HepG2 (cell line): Measurements from ENCODE around the gene ZNF562. TPM values are rescaled to one million over a fixed set of nuclear protein-coding genes. Genes with fewer than 3 reads are reported as not detected.

Experiments
- ARHGAP35 ChIP-seq: sonication (generic); formaldehyde crosslinking; IDR thresholded peaks from 2 replicates; pipeline ENCODE4 v1.9.0; 2022; ENCODE audit warnings: mild to moderate bottlenecking, inconsistent platforms, moderate library complexity, missing genetic modification reagents, borderline replicate concordance
- EEA1 ChIP-seq: sonication (generic); formaldehyde crosslinking; IDR thresholded peaks from 2 replicates; pipeline ENCODE4 v1.5.1; 2020; ENCODE audit warnings: mild to moderate bottlenecking, missing genetic modification reagents, borderline replicate concordance
- HOXA5 ChIP-seq: sonication (generic); formaldehyde crosslinking; IDR thresholded peaks from 2 replicates; pipeline ENCODE4 v1.4.0; 2020; ENCODE audit warnings: missing genetic modification reagents
- IKZF5 ChIP-seq: IDR thresholded peaks from 2 replicates; pipeline ENCODE4 v1.6.1; 2018; ENCODE audit warnings: missing genetic modification reagents, mild to moderate bottlenecking, missing compliant biosample characterization
- ISX ChIP-seq: sonication (generic); formaldehyde crosslinking; conservative IDR thresholded peaks from 2 replicates; pipeline ENCODE4 v1.5.0; 2020; ENCODE audit warnings: missing genetic modification reagents
- KDM6A ChIP-seq: IDR thresholded peaks from 2 replicates; pipeline ENCODE4 v1.6.1; 2016; ENCODE audit warnings: low read depth
- MEF2D ChIP-seq: sonication (generic); formaldehyde crosslinking; IDR thresholded peaks from 2 replicates; pipeline ENCODE4 v1.5.1; 2020; ENCODE audit warnings: mild to moderate bottlenecking, missing genetic modification reagents
- NR2F2 ChIP-seq: IDR thresholded peaks from 2 replicates; pipeline ENCODE4 v1.6.1; 2012; ENCODE audit warnings: low read depth, inconsistent platforms, borderline replicate concordance
- ZNF121 ChIP-seq: sonication (generic); formaldehyde crosslinking; IDR thresholded peaks from 2 replicates; pipeline ENCODE4 v1.5.0; 2020; ENCODE audit warnings: mild to moderate bottlenecking, missing genetic modification reagents
- ZNF253 ChIP-seq: sonication (generic); formaldehyde crosslinking; IDR thresholded peaks from 2 replicates; pipeline ENCODE4 v1.8.0; 2022; ENCODE audit warnings: mild to moderate bottlenecking, missing genetic modification reagents, borderline replicate concordance
- ZNF275 ChIP-seq: sonication (generic); formaldehyde crosslinking; IDR thresholded peaks from 2 replicates; pipeline ENCODE4 v1.8.0; 2022; ENCODE audit warnings: missing genetic modification reagents, mild to moderate bottlenecking, inconsistent platforms, borderline replicate concordance
- ZNF354B ChIP-seq: sonication (generic); formaldehyde crosslinking; IDR thresholded peaks from 2 replicates; pipeline ENCODE4 v1.8.0; 2022; ENCODE audit warnings: mild to moderate bottlenecking, missing genetic modification reagents
- ZNF589 ChIP-seq: sonication (generic); formaldehyde crosslinking; conservative IDR thresholded peaks from 2 replicates; pipeline ENCODE4 v1.8.0; 2022; ENCODE audit warnings: mild to moderate bottlenecking, moderate library complexity, missing genetic modification reagents
- ZNF780A ChIP-seq: sonication (generic); formaldehyde crosslinking; IDR thresholded peaks from 2 replicates; pipeline ENCODE4 v1.8.0; 2022; ENCODE audit warnings: mild to moderate bottlenecking, missing genetic modification reagents, moderate library complexity
- polyA plus RNA-seq, 8 experiments: library from polyadenylated mRNA; depleted of rRNA in 3 of 8; stranded (reverse) in 7 of 8; unstranded in 1 of 8; fragments of >200 nt; fragmentation: Illumina TruSeq in 4 of 8; extraction: Trizol in 4 of 8; gene quantifications; 2 replicates each; pipeline versions ENCODE4 v1.2.1 to v1.2.3, GENCODE V29; 2011 to 2016; ENCODE audit warnings: low read depth in 4 of 8, missing spikeins in 1 of 8, mixed read lengths in 1 of 8; ENCODE audit not compliant: insufficient read depth in 1 of 8
- total RNA-seq, 5 experiments: library from RNA; depleted of rRNA; stranded (reverse); fragments of >200 nt; fragmentation: Illumina TruSeq; extraction: Trizol; gene quantifications; 2 replicates each; pipeline ENCODE4 v1.2.3, GENCODE V29; 2016; ENCODE audit warnings: low read depth in 1 of 5
- TF ChIP-seq, protein P1 (sequence below): IDR thresholded peaks from 2 replicates; pipeline ENCODE4 v1.6.1; 2012; ENCODE audit warnings: low read length, improper control_type of control experiment
- TF ChIP-seq, protein P2 (sequence below): sonication (generic); formaldehyde crosslinking; IDR thresholded peaks from 2 replicates; pipeline ENCODE4 v1.4.0; 2020; ENCODE audit warnings: missing genetic modification reagents, mild to moderate bottlenecking, borderline replicate concordance
- TF ChIP-seq, protein P3 (sequence below): fragments of 450-650 bp; IDR thresholded peaks from 2 replicates; pipeline ENCODE4 v1.6.1; 2017; ENCODE audit warnings: mild to moderate bottlenecking

The ZNF562 gene
- total and polyA plus RNA-seq, 2 of the 13 experiments (the other 11 are each of a cell fraction or from before 2014, with no cell fraction given): 13.1 to 32.7 TPM

GRCh38 chr19:9674663-9675357, at the start of gene ZNF562 (continued):
- TF ChIP-seq, protein P1, sequence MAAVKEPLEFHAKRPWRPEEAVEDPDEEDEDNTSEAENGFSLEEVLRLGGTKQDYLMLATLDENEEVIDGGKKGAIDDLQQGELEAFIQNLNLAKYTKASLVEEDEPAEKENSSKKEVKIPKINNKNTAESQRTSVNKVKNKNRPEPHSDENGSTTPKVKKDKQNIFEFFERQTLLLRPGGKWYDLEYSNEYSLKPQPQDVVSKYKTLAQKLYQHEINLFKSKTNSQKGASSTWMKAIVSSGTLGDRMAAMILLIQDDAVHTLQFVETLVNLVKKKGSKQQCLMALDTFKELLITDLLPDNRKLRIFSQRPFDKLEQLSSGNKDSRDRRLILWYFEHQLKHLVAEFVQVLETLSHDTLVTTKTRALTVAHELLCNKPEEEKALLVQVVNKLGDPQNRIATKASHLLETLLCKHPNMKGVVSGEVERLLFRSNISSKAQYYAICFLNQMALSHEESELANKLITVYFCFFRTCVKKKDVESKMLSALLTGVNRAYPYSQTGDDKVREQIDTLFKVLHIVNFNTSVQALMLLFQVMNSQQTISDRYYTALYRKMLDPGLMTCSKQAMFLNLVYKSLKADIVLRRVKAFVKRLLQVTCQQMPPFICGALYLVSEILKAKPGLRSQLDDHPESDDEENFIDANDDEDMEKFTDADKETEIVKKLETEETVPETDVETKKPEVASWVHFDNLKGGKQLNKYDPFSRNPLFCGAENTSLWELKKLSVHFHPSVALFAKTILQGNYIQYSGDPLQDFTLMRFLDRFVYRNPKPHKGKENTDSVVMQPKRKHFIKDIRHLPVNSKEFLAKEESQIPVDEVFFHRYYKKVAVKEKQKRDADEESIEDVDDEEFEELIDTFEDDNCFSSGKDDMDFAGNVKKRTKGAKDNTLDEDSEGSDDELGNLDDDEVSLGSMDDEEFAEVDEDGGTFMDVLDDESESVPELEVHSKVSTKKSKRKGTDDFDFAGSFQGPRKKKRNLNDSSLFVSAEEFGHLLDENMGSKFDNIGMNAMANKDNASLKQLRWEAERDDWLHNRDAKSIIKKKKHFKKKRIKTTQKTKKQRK: no peak
- TF ChIP-seq ISX (no peak), KDM6A (CRISPR knock-in tag) (no peak), EEA1 (CRISPR knock-in tag) (no peak; the same call in 1 of the 2 replicates), ZNF253 (no peak), MEF2D (CRISPR knock-in tag) (no peak; the same call in 1 of the 2 replicates), ZNF121 (CRISPR knock-in tag) (no peak), ARHGAP35 (CRISPR knock-in tag) (no peak), ZNF780A (CRISPR knock-in tag) (no peak), HOXA5 (CRISPR knock-in tag) (no peak), IKZF5 (peak; percentile 44; the same call in 1 of the 2 replicates), ZNF275 (CRISPR knock-in tag) (no peak), ZNF354B (no peak), NR2F2 (no peak), ZNF589 (0 out of 2 replicates have a peak, but pooled peaks have one; percentile 32)
- TF ChIP-seq, protein P2, sequence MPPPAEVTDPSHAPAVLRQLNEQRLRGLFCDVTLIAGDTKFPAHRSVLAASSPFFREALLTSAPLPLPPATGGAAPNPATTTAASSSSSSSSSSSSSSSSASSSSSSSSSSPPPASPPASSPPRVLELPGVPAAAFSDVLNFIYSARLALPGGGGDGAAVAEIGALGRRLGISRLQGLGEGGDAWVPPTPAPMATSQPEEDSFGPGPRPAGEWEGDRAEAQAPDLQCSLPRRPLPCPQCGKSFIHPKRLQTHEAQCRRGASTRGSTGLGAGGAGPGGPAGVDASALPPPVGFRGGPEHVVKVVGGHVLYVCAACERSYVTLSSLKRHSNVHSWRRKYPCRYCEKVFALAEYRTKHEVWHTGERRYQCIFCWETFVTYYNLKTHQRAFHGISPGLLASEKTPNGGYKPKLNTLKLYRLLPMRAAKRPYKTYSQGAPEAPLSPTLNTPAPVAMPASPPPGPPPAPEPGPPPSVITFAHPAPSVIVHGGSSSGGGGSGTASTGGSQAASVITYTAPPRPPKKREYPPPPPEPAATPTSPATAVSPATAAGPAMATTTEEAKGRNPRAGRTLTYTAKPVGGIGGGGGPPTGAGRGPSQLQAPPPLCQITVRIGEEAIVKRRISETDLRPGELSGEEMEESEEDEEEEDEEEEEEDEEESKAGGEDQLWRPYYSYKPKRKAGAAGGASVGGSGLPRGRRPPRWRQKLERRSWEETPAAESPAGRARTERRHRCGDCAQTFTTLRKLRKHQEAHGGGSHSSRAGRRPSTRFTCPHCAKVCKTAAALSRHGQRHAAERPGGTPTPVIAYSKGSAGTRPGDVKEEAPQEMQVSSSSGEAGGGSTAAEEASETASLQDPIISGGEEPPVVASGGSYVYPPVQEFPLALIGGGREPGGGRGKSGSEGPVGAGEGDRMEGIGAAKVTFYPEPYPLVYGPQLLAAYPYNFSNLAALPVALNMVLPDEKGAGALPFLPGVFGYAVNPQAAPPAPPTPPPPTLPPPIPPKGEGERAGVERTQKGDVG: peak; percentile 34; the same call in 1 of the 2 replicates
- TF ChIP-seq, protein P3, sequence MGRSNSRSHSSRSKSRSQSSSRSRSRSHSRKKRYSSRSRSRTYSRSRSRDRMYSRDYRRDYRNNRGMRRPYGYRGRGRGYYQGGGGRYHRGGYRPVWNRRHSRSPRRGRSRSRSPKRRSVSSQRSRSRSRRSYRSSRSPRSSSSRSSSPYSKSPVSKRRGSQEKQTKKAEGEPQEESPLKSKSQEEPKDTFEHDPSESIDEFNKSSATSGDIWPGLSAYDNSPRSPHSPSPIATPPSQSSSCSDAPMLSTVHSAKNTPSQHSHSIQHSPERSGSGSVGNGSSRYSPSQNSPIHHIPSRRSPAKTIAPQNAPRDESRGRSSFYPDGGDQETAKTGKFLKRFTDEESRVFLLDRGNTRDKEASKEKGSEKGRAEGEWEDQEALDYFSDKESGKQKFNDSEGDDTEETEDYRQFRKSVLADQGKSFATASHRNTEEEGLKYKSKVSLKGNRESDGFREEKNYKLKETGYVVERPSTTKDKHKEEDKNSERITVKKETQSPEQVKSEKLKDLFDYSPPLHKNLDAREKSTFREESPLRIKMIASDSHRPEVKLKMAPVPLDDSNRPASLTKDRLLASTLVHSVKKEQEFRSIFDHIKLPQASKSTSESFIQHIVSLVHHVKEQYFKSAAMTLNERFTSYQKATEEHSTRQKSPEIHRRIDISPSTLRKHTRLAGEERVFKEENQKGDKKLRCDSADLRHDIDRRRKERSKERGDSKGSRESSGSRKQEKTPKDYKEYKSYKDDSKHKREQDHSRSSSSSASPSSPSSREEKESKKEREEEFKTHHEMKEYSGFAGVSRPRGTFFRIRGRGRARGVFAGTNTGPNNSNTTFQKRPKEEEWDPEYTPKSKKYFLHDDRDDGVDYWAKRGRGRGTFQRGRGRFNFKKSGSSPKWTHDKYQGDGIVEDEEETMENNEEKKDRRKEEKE: no peak
